A673 (cell line): Measurements from ENCODE around the gene FBXL7. TPM values are rescaled to one million over a fixed set of nuclear protein-coding genes. Genes with fewer than 3 reads are reported as not detected.

Experiments used
- BruUV-seq: library from RNA; stranded (reverse); fragments of 400-500 nt; replicated peaks from 2 replicates; lab custom pipeline; 2021; lab: Mats Ljungman, UMichigan
- CTCF ChIA-PET: fragments of 300-600 bp; sonication (Branson Sonifier 250); formaldehyde crosslinking; loops from one replicate; lab custom pipeline; 2022; ENCODE audit warnings: antibody characterized with exemption; lab: Charles Lee
- POLR2A ChIA-PET: fragments of 300-600 bp; sonication (Branson Sonifier 250); formaldehyde crosslinking; loops from one replicate; lab custom pipeline; 2022; ENCODE audit warnings: antibody characterized with exemption; ENCODE audit not compliant: low non-redundant PET; lab: Charles Lee
- DNase-seq: peaks from one replicate; pipeline ENCODE4 v3.0.0-alpha.2; 2015; ENCODE audit warnings: low spot score
- H3K27ac ChIP-seq: fragments of 200-600 bp; sonication (generic); 2 replicates; pipeline ENCODE4 v1.5.1; 2016; ENCODE audit warnings: mixed run types, low read depth, mild to moderate bottlenecking, mixed read lengths, antibody characterized with exemption, low read length; ENCODE audit not compliant: poor library complexity, severe bottlenecking
- H3K27me3 ChIP-seq: fragments of 200-600 bp; sonication (generic); replicated peaks from 2 replicates; pipeline ENCODE4 v1.6.1; 2017; ENCODE audit warnings: mixed run types, low read depth, mild to moderate bottlenecking, mixed read lengths, antibody characterized with exemption, low read length; ENCODE audit not compliant: insufficient read depth, poor library complexity
- H3K36me3 ChIP-seq: fragments of 200-600 bp; sonication (generic); 2 replicates; pipeline ENCODE4 v1.6.1; 2016; ENCODE audit warnings: mixed run types, mild to moderate bottlenecking, mixed read lengths, antibody characterized with exemption, low read length; ENCODE audit not compliant: insufficient read depth, poor library complexity, severe bottlenecking
- H3K4me1 ChIP-seq: fragments of 200-600 bp; sonication (generic); 2 replicates; pipeline ENCODE4 v1.6.1; 2017; ENCODE audit warnings: mixed run types, mild to moderate bottlenecking, mixed read lengths, antibody characterized with exemption, low read length; ENCODE audit not compliant: insufficient read depth, poor library complexity, severe bottlenecking
- H3K4me3 ChIP-seq: fragments of 200-600 bp; sonication (generic); 2 replicates; pipeline ENCODE4 v1.5.1; 2016; ENCODE audit warnings: low read depth, mixed run types, mild to moderate bottlenecking, mixed read lengths, low read length; ENCODE audit not compliant: poor library complexity, severe bottlenecking
- H3K9me3 ChIP-seq: fragments of 200-600 bp; sonication (generic); 2 replicates; pipeline ENCODE4 v1.6.1; 2016; ENCODE audit warnings: mixed run types, low read depth, mild to moderate bottlenecking, mixed read lengths, antibody characterized with exemption, low read length; ENCODE audit not compliant: poor library complexity, severe bottlenecking
- CTCF ChIP-seq: fragments of 300-800, 200-600 bp; sonication (generic); conservative IDR thresholded peaks from 2 replicates; pipeline ENCODE4 v1.5.1; 2017; ENCODE audit warnings: low read depth, mild to moderate bottlenecking, antibody characterized with exemption, low read length, moderate library complexity, mixed read lengths
- EZH2 ChIP-seq: fragments of 200-600 bp; sonication (generic); IDR thresholded peaks from 2 replicates; pipeline ENCODE4 v1.6.1; 2017; ENCODE audit warnings: borderline replicate concordance, low read depth, mild to moderate bottlenecking, mixed read lengths, antibody characterized with exemption, low read length; ENCODE audit not compliant: poor library complexity, severe bottlenecking
- intact Hi-C: fragments of 100-400 bp; cut with micrococcal nuclease; formaldehyde crosslinking; loops from one replicate; pipeline ENCODE4 v1.10.0; 2022; ENCODE audit not compliant: unreplicated experiment
- total RNA-seq: library from RNA; stranded (reverse); gene quantifications from 2 replicates; pipeline ENCODE4 v1.2.3, GENCODE V29; 2021

FBXL7 gene
- total RNA-seq, 1 experiment from 2014 or later, result 5.9 TPM

GRCh38 chr5:15844253-15844652 is 344.3 kb downstream of the FBXL7 start:
- BruUV-seq, result no TSS peak

GRCh38 chr5:15844871-15845270 is 344.9 kb downstream of the FBXL7 start:
- H3K27me3 ChIP-seq, result no peaks in the 10 kb centered on the region
- TF ChIP-seq EZH2 (no peak), CTCF (no peak)
- H3K36me3 ChIP-seq, result no peaks in the 10 kb centered on the region
- CTCF ChIA-PET, result no interaction called here
- no peaks in the 10 kb centered on the region for H3K4me1 ChIP-seq
- H3K27ac ChIP-seq, result no peak overlapping the region
- no TSS peak for BruUV-seq
- peaks cover 7% of the 10 kb centered on the region for H3K9me3 ChIP-seq
- H3K4me3 ChIP-seq, result no peak overlapping the region
- DNase-seq, result no peak
- POLR2A ChIA-PET, result no interaction called here
- intact Hi-C loops, result no loop called here

More at GRCh38 chr5:15844253-15844652, 344.3 kb downstream of the FBXL7 start:
- intact Hi-C loops, result no loop called here
- ChIA-PET CTCF (no interaction called here), POLR2A (no interaction called here)
- DNase-seq, result no peak
- Histone ChIP-seq H3K27me3 (no peaks in the 10 kb centered on the region), H3K36me3 (no peaks in the 10 kb centered on the region), H3K4me3 (no peak overlapping the region), H3K9me3 (peaks cover 7% of the 10 kb centered on the region), H3K27ac (no peak overlapping the region), H3K4me1 (no peaks in the 10 kb centered on the region)
- TF ChIP-seq EZH2 (no peak), CTCF (no peak)

- no peak overlapping the region for H3K4me3 ChIP-seq
- CTCF ChIA-PET, result no interaction called here
These were observed 350.6 kb downstream of the FBXL7 start for GRCh38 chr5:15850536-15850935.

More at GRCh38 chr5:15850536-15850935, 350.6 kb downstream of the FBXL7 start:
- Histone ChIP-seq H3K27me3 (no peaks in the 10 kb centered on the region), H3K4me1 (no peaks in the 10 kb centered on the region), H3K27ac (no peak overlapping the region), H3K36me3 (no peaks in the 10 kb centered on the region), H3K9me3 (no peaks in the 10 kb centered on the region)
- intact Hi-C loops, result no loop called here
- TF ChIP-seq CTCF, result no peak
- no peak for TF ChIP-seq EZH2
- DNase-seq, result no peak
- POLR2A ChIA-PET, result no interaction called here
- no TSS peak for BruUV-seq
